Stimulated activated effector memory CD8-positive, alpha-beta T cell treated with anti-CD3 and anti-CD28 coated beads, Interleukin-12 subunit alpha, Interleukin-12 subunit beta, amount 100 ng/mL, for 72 hours (primary cell): Measurements from ENCODE around the gene KIAA2012.

Source experiments
- ATAC-seq: fragments of 150-1000 bp; cut with Tn5 transposase; 2 replicates; pipeline ENCODE4 v1.10.0; 2021
- DNase-seq, 2 donors: peaks; one replicate each; pipeline ENCODE4 v3.0.0; 2021 to 2022; ENCODE audit warnings: low spot score in 2 of 2
- H3K27ac Mint-ChIP-seq: one replicate; pipeline ENCODE4 v1.8.0; 2022; ENCODE audit warnings: mild to moderate bottlenecking, mixed read lengths
- H3K36me3 Mint-ChIP-seq: one replicate; pipeline ENCODE4 v1.8.0; 2022; ENCODE audit warnings: mild to moderate bottlenecking, mixed read lengths
- H3K4me1 Mint-ChIP-seq: one replicate; pipeline ENCODE4 v1.8.0; 2022; ENCODE audit warnings: mixed read lengths
- H3K4me3 Mint-ChIP-seq: one replicate; pipeline ENCODE4 v1.8.0; 2022; ENCODE audit warnings: mild to moderate bottlenecking, mixed read lengths
- H3K9me3 Mint-ChIP-seq: one replicate; pipeline ENCODE4 v1.8.0; 2022; ENCODE audit warnings: mixed read lengths

The KIAA2012 gene

DNA sequence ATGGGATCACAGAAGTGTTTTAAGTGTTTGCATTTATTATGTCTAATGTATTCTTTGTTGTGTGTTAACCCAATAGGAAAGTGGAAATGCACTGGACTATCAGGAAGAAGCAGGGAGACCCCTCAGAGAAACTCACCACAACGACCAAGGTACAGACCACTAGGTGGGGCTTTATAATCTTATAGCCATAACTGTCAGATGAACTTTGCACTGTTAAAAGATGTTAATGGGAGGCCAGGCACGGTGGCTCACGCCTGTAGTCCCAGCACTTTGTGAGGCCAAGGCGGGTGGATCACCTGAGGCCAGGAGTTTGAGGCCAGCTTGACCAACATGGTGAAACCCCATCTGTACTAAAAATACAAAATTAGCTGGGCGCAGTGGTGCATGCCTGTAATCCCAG lies 92.2 kb downstream of the KIAA2012 start:
- ATAC-seq, result no peak
- H3K36me3 Mint-ChIP-seq, result no peaks in the 10 kb centered on the region
- H3K4me1 Mint-ChIP-seq, result peaks cover 7% of the 10 kb centered on the region
- no peak overlapping the region for H3K4me3 Mint-ChIP-seq
- DNase-seq, result no peak
- H3K9me3 Mint-ChIP-seq, result no peaks in the 10 kb centered on the region
- no peak overlapping the region for H3K27ac Mint-ChIP-seq

DNA sequence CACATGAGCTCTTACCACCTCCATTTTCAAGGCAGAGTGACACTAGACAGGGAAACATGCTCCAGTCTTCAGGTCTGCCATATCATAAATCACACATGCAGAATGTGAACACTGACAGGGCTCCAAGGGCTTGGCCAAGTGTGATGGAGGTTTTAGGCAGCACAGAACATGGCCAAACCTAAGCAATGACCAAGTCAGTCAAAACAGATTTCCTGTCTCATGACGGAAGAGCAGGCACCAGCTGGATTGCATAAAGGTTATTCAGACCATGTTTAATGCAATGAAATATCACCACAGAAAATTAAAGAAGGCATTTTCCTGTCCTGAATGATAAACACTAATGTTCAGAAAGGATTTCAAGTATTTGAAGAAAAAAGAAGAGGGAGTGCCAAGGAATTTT lies 92.9 kb downstream of the KIAA2012 start:
- Mint-ChIP-seq H3K27ac (no peak overlapping the region), H3K9me3 (no peaks in the 10 kb centered on the region), H3K36me3 (no peaks in the 10 kb centered on the region), H3K4me1 (peaks cover 7% of the 10 kb centered on the region), H3K4me3 (no peak overlapping the region)
- no peak for ATAC-seq
- no peak for DNase-seq

DNA sequence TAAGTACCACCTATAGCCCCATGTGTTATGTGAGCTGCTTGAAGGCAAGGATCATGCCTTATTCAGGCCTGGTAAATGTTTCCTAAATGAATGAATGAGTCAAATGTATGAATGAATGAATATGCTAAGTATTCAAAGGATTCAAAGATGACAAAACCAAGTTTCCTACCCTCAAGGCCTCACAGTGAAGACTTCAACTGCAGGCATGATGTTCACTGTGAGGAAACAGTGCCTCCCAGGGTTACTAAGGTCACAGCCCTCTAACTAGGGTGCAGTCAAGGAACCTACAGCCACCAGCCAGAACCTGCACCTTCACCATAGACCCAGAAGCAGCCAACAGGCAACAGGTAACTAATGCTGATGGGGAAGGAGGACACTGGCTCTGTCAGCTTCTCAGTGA lies 96.1 kb downstream of the KIAA2012 start:
- Mint-ChIP-seq H3K27ac (peak overlapping the region; percentile 50), H3K4me3 (no peak overlapping the region), H3K4me1 (peaks cover 14% of the 10 kb centered on the region), H3K9me3 (no peaks in the 10 kb centered on the region), H3K36me3 (no peaks in the 10 kb centered on the region)
- ATAC-seq (peak; percentile 56), DNase-seq (no peak)

DNA sequence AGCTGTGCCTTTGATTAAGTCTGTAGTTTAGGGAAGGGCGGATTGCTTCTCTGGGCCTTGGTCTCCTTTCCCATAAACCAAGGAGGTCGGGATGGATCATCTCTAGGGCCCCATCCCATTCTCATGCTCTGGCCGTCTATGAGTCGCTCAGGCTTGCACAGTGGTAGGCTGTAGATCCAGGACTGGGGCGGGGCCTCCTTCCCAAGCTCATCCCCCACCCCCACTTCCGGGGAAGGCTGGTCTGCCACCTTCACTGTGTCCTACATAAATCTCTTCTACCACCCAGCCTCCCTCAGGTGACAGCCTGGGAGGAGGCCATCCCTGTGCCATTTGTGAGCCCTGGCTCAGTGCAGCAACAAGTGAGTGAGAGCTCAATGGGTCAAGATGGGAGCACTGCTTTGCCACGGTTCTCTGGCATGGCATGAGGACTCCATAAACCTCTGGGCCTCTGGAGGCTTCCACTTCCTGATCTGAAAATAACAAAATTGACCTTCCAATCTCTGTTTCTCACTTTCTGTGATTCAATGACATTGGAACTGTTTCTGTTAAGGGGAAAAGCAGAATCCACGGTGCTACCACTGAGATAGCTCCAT lies 96.9 kb downstream of the KIAA2012 start:
- ATAC-seq, result no peak
- DNase-seq, result no peak
- Mint-ChIP-seq H3K4me3 (no peak overlapping the region), H3K4me1 (peaks cover 14% of the 10 kb centered on the region), H3K36me3 (no peaks in the 10 kb centered on the region), H3K9me3 (no peaks in the 10 kb centered on the region), H3K27ac (peak overlapping the region; percentile 50)

- no peak overlapping the region for H3K4me3 Mint-ChIP-seq
- H3K27ac Mint-ChIP-seq, result no peak overlapping the region
- no peaks in the 10 kb centered on the region for H3K36me3 Mint-ChIP-seq
- no peak for DNase-seq
- ATAC-seq, result no peak
- peaks cover 14% of the 10 kb centered on the region for H3K4me1 Mint-ChIP-seq
- H3K9me3 Mint-ChIP-seq, result no peaks in the 10 kb centered on the region
These were observed 98.3 kb downstream of the KIAA2012 start for GRCh38 chr2:202171241-202171825.

DNA sequence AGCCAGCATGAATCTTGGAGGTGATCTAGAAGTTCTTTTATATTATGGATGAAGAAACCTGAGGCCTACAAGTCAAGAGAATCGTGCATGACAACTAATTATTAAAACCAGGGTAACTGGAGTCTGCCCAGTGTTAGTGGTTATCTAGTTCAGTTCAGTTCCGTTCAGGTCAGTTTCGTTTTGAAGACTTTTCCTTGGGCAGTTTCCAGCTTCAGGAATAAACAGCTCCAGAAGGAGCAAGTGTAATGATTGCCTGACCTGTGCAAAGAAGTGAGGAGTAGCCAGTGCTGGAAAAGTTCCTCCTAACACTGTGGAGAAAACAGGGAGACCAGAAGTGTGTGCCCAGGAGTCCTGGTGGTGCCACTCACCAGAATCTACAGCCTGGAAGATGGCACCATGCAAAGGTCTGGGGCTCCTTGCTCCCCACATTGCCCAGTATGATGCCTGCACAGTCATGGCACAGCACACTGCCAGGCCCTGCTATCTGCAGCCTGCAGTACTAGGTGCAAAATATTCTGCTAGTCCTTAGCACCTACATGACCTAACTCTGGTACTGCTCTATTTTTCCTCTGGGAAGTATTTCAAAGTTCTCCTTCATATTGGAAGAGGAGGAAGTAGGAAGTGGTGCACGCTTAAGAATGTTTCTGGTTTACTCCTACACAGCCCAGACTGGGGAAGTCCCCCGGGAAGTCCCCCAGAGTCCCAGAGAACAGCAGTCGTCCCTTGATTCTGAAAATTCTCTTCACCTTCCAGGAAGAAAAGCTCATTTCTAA lies 99.6 kb downstream of the KIAA2012 start:
- Mint-ChIP-seq H3K4me3 (peak overlapping the region; percentile 44), H3K36me3 (no peaks in the 10 kb centered on the region), H3K27ac (peak overlapping the region; percentile 90), H3K9me3 (no peaks in the 10 kb centered on the region), H3K4me1 (peaks cover 14% of the 10 kb centered on the region)
- DNase-seq, result peak; percentile 15 to 59
- peak; percentile 86 for ATAC-seq

DNA sequence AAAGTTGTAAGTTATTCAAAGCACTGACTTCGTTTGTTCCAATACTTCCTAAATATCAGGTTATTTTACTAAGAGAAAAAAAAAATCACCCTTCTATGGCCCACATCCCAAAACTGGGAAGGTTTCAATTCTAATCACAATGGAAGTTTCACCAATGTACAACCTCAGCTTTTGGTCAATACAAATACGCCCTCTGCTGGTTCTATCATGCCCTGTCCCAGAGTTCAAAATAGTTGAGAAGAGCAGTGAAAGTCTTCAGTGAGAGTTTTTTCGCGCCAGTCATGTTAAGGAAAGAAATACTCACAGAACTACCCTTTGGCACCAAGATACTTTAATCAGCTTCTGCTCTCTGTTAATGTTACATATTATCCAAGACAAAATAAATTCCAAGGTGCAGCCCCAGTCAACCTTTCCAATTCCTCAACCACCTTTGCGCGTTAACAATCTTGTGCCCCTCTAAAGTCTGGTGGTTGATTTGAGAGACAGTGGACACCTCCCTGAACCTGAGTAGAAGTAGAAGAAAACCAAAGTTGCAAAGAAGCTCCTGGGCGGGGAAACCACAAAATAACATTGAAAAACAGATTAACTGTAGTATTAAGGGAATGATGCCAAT lies 105.4 kb downstream of the KIAA2012 start:
- H3K36me3 Mint-ChIP-seq, result no peaks in the 10 kb centered on the region
- no peaks in the 10 kb centered on the region for H3K9me3 Mint-ChIP-seq
- DNase-seq, result peak; percentile 17 to 69
- ATAC-seq, result peak; percentile 79
- H3K4me1 Mint-ChIP-seq, result no peaks in the 10 kb centered on the region
- H3K4me3 Mint-ChIP-seq, result no peak overlapping the region
- no peak overlapping the region for H3K27ac Mint-ChIP-seq

- no peaks in the 10 kb centered on the region for H3K9me3 Mint-ChIP-seq
- no peaks in the 10 kb centered on the region for H3K4me1 Mint-ChIP-seq
- ATAC-seq (no peak), DNase-seq (no peak)
- H3K27ac Mint-ChIP-seq, result no peak overlapping the region
- no peaks in the 10 kb centered on the region for H3K36me3 Mint-ChIP-seq
- no peak overlapping the region for H3K4me3 Mint-ChIP-seq
These were observed 111.5 kb downstream of the KIAA2012 start for GRCh38 chr2:202184557-202184956.

DNA sequence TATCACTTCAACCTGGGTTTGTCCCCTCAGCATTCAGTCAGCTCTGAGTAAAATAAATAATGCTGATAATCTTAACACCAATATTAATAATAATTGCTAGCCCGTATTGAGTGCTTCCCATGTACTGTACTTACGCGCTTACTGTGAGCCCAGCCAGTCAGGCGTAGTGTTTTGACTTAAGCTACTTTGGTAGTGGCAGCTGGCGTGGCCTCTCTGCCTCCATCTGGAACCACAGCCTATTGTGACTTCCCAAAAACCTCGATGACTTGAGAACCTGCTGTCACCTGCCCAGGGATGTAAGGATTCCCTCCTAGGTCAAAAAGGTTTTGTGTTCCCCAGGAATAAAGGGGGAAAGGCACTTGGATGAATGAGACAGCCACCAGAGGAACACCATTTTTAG lies 112.1 kb downstream of the KIAA2012 start:
- ATAC-seq, result no peak
- DNase-seq, result no peak
- Mint-ChIP-seq H3K4me3 (no peak overlapping the region), H3K9me3 (no peaks in the 10 kb centered on the region), H3K27ac (no peak overlapping the region), H3K4me1 (no peaks in the 10 kb centered on the region), H3K36me3 (no peaks in the 10 kb centered on the region)

- no peaks in the 10 kb centered on the region for H3K36me3 Mint-ChIP-seq
- no peak for ATAC-seq
- no peaks in the 10 kb centered on the region for H3K9me3 Mint-ChIP-seq
- no peaks in the 10 kb centered on the region for H3K4me1 Mint-ChIP-seq
- DNase-seq, result no peak
- no peak overlapping the region for H3K27ac Mint-ChIP-seq
- H3K4me3 Mint-ChIP-seq, result no peak overlapping the region
These were observed 113.7 kb downstream of the KIAA2012 start for GRCh38 chr2:202186641-202187202.

- Mint-ChIP-seq H3K27ac (no peak overlapping the region), H3K4me3 (no peak overlapping the region), H3K36me3 (no peaks in the 10 kb centered on the region), H3K9me3 (no peaks in the 10 kb centered on the region), H3K4me1 (no peaks in the 10 kb centered on the region)
- ATAC-seq (no peak), DNase-seq (no peak)
These were observed 114.5 kb downstream of the KIAA2012 start for GRCh38 chr2:202187570-202187969.

DNA sequence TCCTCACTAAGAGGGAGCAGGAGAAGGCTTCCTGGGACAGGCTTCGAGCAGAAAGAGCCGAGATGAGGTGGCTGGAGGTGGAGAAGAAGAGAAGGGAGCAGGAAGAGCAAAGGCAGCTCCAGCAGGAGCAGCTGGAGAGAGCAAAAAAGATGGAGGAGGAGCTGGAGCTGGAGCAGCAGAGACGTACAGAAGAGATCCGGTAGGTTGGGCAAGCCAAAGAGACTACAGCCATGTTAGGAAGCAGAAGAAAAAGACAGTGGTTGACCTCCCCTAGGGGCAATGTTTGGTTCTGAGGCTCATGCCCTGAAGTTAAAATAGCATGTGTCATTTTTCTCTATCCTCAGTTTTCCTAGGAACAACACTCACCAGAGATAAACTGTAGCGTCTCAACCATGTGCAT lies 120.2 kb downstream of the KIAA2012 start:
- Mint-ChIP-seq H3K4me1 (no peaks in the 10 kb centered on the region), H3K4me3 (no peak overlapping the region), H3K27ac (no peak overlapping the region), H3K9me3 (no peaks in the 10 kb centered on the region), H3K36me3 (no peaks in the 10 kb centered on the region)
- DNase-seq (no peak), ATAC-seq (no peak)

DNA sequence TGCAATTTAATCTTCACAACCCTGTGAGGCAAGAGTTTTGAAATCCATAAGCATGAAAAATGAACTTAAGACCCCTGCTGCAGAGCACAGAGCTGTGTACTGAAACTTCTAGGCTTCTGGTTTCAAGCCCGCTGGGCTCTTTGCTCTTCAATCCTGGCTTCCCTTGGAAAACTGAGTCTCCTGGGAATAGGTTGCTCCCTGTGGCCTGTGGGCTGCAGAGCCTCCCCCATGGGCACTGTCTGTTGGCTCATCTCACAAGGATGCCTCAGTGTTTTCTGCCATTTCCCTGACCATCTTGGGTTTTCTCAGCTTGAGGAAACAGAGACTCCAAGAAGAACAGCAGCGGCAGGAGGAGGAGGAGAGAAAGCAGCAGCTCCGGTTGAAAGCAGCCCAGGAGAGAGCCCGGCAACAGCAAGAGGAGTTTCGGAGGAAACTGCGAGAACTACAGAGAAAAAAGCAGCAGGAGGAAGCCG lies 120.9 kb downstream of the KIAA2012 start:
- H3K4me3 Mint-ChIP-seq, result no peak overlapping the region

GRCh38 chr2:202194418-202194817 lies 121.4 kb downstream of the KIAA2012 start:
- ATAC-seq, result no peak
- no peaks in the 10 kb centered on the region for H3K9me3 Mint-ChIP-seq

More for the DNA sequence above, 120.9 kb downstream of the KIAA2012 start:
- H3K4me1 Mint-ChIP-seq, result no peaks in the 10 kb centered on the region
- H3K36me3 Mint-ChIP-seq, result no peaks in the 10 kb centered on the region
- ATAC-seq (no peak), DNase-seq (no peak)
- H3K27ac Mint-ChIP-seq, result no peak overlapping the region
- H3K9me3 Mint-ChIP-seq, result no peaks in the 10 kb centered on the region

DNA sequence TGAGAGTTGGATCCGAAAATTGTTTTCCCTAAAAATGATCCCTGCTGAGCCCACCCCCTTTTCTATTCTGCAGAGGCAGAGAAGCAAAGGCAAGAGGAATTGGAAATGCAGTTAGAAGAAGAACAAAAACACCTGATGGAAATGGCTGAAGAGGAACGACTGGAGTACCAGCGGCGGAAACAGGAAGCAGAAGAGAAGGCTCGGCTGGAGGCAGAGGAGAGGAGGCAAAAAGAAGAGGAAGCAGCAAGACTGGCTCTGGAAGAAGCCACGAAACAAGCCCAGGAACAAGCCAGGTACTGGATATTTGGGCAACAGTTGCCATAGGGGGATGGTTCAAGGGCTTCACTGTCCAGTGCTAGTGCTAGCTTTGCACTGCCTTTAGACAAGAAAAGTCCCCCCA lies 123.7 kb downstream of the KIAA2012 start:
- no peak for DNase-seq
- no peak overlapping the region for H3K4me3 Mint-ChIP-seq
- no peaks in the 10 kb centered on the region for H3K36me3 Mint-ChIP-seq
- H3K9me3 Mint-ChIP-seq, result no peaks in the 10 kb centered on the region
- no peak overlapping the region for H3K27ac Mint-ChIP-seq
- no peak for ATAC-seq
- no peaks in the 10 kb centered on the region for H3K4me1 Mint-ChIP-seq

More at GRCh38 chr2:202194418-202194817, 121.4 kb downstream of the KIAA2012 start:
- no peaks in the 10 kb centered on the region for H3K36me3 Mint-ChIP-seq
- no peaks in the 10 kb centered on the region for H3K4me1 Mint-ChIP-seq
- no peak for DNase-seq
- no peak overlapping the region for H3K4me3 Mint-ChIP-seq
- no peak overlapping the region for H3K27ac Mint-ChIP-seq
